Spleen (tissue), 11 donors: ENCODE results near the gene PTCH1. TPM values are rescaled to one million over a fixed set of nuclear protein-coding genes. Genes with fewer than 3 reads are reported as not detected.

Source experiments
- DNase-seq: peaks from one replicate; pipeline ENCODE4 v3.0.0-alpha.2; 2020
- H3K27ac ChIP-seq, 8 donors: fragments of 200-600 bp; sonication (generic) in 7 of 8; 1 replicate in 4 of 8; 2 replicates in 4 of 8; pipeline versions ENCODE4 v1.5.0 to v1.8.0; 2016 to 2021; ENCODE audit warnings: inconsistent platforms in 4 of 8, mild to moderate bottlenecking in 4 of 8, moderate library complexity in 1 of 8
- H3K27me3 ChIP-seq, 7 donors: fragments of 200-600 bp; sonication (generic) in 6 of 7; replicated peaks in 1 of 7; 1 replicate in 4 of 7; 2 replicates in 3 of 7; pipeline versions ENCODE4 v1.5.0 to v1.8.0; 2016 to 2021; ENCODE audit warnings: inconsistent platforms in 3 of 7, mild to moderate bottlenecking in 1 of 7
- H3K36me3 ChIP-seq, 6 donors: fragments of 200-600 bp; sonication (generic) in 5 of 6; 1 replicate in 4 of 6; 2 replicates in 2 of 6; pipeline versions ENCODE4 v1.5.0 to v1.8.0; 2016 to 2021; ENCODE audit warnings: inconsistent platforms in 2 of 6
- H3K4me1 ChIP-seq, 6 donors: fragments of 200-600 bp; sonication (generic) in 5 of 6; 1 replicate in 3 of 6; 2 replicates in 3 of 6; pipeline versions ENCODE4 v1.5.0 to v1.8.0; 2016 to 2021; ENCODE audit warnings: inconsistent platforms in 3 of 6
- H3K4me3 ChIP-seq, 8 donors: fragments of 200-600 bp; sonication (generic) in 7 of 8; 1 replicate in 4 of 8; 2 replicates in 4 of 8; pipeline versions ENCODE4 v1.5.0 to v1.8.0; 2016 to 2021; ENCODE audit warnings: inconsistent platforms in 4 of 8, mild to moderate bottlenecking in 4 of 8, moderate library complexity in 2 of 8
- H3K9me3 ChIP-seq, 8 donors: fragments of 200-600 bp; sonication (generic) in 7 of 8; 1 replicate in 4 of 8; 2 replicates in 4 of 8; pipeline versions ENCODE4 v1.5.0 to v1.8.0; 2016 to 2021; ENCODE audit warnings: inconsistent platforms in 4 of 8
- CTCF ChIP-seq, 11 experiments: fragments of 200-600 bp in 7 of 11; fragments of 450-650 bp in 4 of 11; sonication (generic) in 4 of 11; IDR thresholded peaks in 8 of 11; conservative IDR thresholded peaks in 3 of 11; 1 replicate in 7 of 11; 2 replicates in 4 of 11; pipeline versions ENCODE4 v1.4.0 to v1.8.0; 2016 to 2021; ENCODE audit warnings: antibody characterized with exemption in 11 of 11, inconsistent platforms in 4 of 11, mild to moderate bottlenecking in 1 of 11
- POLR2A ChIP-seq, 3 donors: fragments of 450-650 bp; IDR thresholded peaks; one replicate each; pipeline ENCODE4 v1.5.1; 2017; ENCODE audit warnings: antibody characterized with exemption in 3 of 3, mild to moderate bottlenecking in 1 of 3
- POLR2AphosphoS5 ChIP-seq, 3 donors: sonication (generic); formaldehyde crosslinking; IDR thresholded peaks; one replicate each; pipeline ENCODE4 v1.5.1; 2017; ENCODE audit warnings: antibody characterized with exemption in 3 of 3
- WGBS, 5 donors: extraction: QIAGEN DNeasy Blood & Tissue Kit in 3 of 5; methylation state at CpG; one replicate each; pipeline versions ENCODE4 v1.1.5 to v1.1.7; 2013 to 2018; 5-methylcytosine and 5-hydroxymethylcytosine counted together
- intact Hi-C: fragments of 100-400 bp; cut with DNase I; formaldehyde crosslinking; loops from one replicate; pipeline ENCODE4 v1.15.0; 2023; ENCODE audit warnings: low total_unique reads
- polyA plus RNA-seq, 3 donors: library from polyadenylated mRNA; stranded (reverse); fragments of 200-250 nt; gene quantifications; one replicate each; pipeline ENCODE4 v1.2.1, GENCODE V29; 2013
- total RNA-seq, 7 donors: library from RNA; depleted of rRNA in 3 of 7; stranded (reverse); fragments of >200 nt in 3 of 7; fragmentation: NEBNext Ultra II Directional in 4 of 7; extraction: Animal tissue kit (Norgen Biotek cat#: 25700) in 4 of 7; gene quantifications; one replicate each; pipeline versions ENCODE4 v1.1.0 to v1.2.1, GENCODE V29; 2016 to 2021
- donor health status: healthy with polysubstance abuse.
- donor health status: DM: no; HTN: no; CAD: no; lungs with moderate emphysema.
- donor health status: DM: no; HTN: no; CAD: no.
- donor health status: Bipolar disorder and iron deficiency.
- donor health status: healthy.
- donor health status: DM: no; HTN: no; CAD: no.
- donor health status: DM: yes; HTN: yes; CAD: no.

PTCH1 gene
- total and polyA plus RNA-seq, 10 donors = 0.70 to 32.1 (median 11.3) TPM

DNA sequence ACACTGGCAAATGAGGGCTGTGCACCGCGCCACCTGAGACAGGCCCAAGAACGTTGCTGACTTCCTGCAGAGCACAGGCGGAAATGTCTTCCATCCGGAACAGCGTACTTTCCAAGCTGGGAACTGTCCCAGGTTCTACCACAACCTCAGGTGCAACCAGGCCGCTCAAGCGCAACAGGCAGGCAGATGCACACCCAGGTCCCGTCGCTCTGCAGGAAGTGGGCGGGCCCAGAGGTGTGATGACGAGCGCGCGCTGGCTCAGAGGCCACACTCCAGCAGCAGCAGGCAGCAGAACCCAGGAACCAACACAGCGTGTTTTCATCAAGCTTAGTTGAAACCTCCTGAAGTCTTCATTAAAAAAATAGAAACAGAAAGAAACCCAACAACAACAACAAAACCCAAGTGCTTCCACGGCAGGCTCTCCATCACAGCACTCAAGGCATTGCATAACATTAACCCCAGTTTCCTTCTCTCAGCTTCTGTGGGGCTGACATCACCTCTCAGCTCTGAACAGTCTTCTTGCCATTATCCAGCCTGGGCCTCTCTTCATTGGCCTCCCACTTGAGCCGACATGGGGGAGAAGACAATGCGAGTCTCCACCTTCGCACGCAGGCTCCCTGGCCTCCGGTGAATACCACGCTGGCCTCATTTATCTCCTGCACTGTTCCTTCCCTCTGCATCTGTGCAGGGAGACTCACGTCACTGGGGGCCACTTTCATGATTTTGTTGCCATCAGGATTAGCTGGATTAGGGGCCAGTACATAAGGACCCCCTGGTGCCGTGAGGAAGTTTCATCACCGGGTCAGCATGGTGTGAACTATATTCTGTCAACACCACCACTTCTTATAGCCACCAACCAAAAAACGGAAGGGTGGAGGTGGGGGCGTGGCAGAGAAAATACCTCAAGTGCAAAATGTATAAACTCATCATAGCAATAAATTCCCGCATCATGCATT, 22.1 kb downstream of the PTCH1 start:
- Histone ChIP-seq H3K4me1 (peaks cover 0 to 67% (median 20%) of the 10 kb centered on the region in 6 donors), H3K27ac (peak overlapping the region in 6 of 8 donors; percentile 47 to 85 (median 74)), H3K27me3 (peaks cover 0 to 28% (median 0%) of the 10 kb centered on the region in 7 donors), H3K9me3 (no peaks in the 10 kb centered on the region), H3K36me3 (peaks cover 0 to 4% (median 0%) of the 10 kb centered on the region in 6 donors), H3K4me3 (peak overlapping the region in 4 of 8 donors; percentile 3 to 54 (median 14))
- TF ChIP-seq POLR2A (IDR thresholded peaks at IDR 0.05) (no peak), CTCF (IDR thresholded peaks at IDR 0.05 in 8 of 11, conservative IDR thresholded peaks at IDR 0.05 in 3 of 11) (no peak), POLR2AphosphoS5 (IDR thresholded peaks at IDR 0.05) (peak; percentile 72 to 82 (median 80))
- peak; percentile 94 for DNase-seq
- 56 to 65% (median 63%) methylated on average over 21 to 29 of the region's 29 CpGs for WGBS, 5 donors
- intact Hi-C loops = no loop called here

DNA sequence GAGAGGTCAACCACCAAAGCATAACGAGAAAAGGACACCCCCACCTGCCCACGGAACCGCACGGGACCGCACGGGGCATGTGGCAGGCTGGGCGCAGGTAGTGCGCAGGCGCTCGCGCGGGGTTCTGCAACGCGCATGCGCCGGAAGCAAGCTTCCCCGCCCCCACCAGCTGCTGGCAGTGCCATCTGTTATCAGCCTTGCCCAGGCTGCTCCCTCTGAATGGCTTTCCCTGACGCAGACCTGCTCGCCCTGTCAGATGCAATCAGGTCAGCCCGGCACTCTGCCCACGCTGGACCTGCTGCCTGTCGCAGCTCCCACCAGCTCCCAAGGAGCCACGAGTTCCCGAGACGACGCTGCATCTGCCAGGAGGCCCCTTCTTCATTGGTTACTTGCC, 22.8 kb downstream of the PTCH1 start:
- Histone ChIP-seq H3K27ac (peak overlapping the region in 5 of 8 donors; percentile 62 to 85 (median 74)), H3K36me3 (peaks cover 0 to 4% (median 0%) of the 10 kb centered on the region in 6 donors), H3K4me3 (peak overlapping the region in 3 of 8 donors; percentile 11 to 54 (median 18)), H3K27me3 (peaks cover 0 to 23% (median 0%) of the 10 kb centered on the region in 7 donors), H3K4me1 (peaks cover 0 to 65% (median 20%) of the 10 kb centered on the region in 6 donors), H3K9me3 (no peaks in the 10 kb centered on the region)
- no peak for TF ChIP-seq POLR2A (IDR thresholded peaks at IDR 0.05)
- no peak for TF ChIP-seq CTCF (IDR thresholded peaks at IDR 0.05 in 8 of 11, conservative IDR thresholded peaks at IDR 0.05 in 3 of 11)
- no peak for TF ChIP-seq POLR2AphosphoS5 (IDR thresholded peaks at IDR 0.05)
- DNase-seq = peak; percentile 84
- intact Hi-C loops = no loop called here
- 89 to 94% (median 91%) methylated on average over 18 to 26 of the region's 26 CpGs for WGBS, 5 donors

DNA sequence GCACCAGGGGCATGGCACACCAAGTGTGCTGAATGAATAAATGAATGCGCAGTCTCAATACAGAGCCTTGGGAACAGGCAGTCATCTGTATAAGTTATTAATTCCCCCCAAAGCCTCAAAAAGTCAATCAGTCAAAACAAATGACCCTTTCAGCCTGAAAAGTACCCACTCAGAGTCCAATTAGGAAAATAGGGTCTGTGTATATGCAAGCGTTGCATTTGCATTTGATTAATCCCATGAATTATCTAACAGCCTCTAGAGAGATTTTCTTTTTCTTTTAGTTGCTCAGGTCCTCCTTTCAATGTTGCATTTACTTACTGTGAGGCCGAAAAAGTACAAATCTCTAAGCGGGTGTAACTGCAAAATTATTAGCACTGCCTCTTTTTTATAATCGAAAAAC, 23.4 kb downstream of the PTCH1 start:
- H3K9me3 ChIP-seq = no peaks in the 10 kb centered on the region
- DNase-seq = no peak
- no peak overlapping the region for H3K27ac ChIP-seq
- peaks cover 0 to 4% (median 0%) of the 10 kb centered on the region in 6 donors for H3K36me3 ChIP-seq
- H3K4me3 ChIP-seq = no peak overlapping the region
- WGBS, 5 donors = 92 to 96% (median 94%) methylated on average over 5 of the region's 5 CpGs
- H3K27me3 ChIP-seq = peaks cover 0 to 18% (median 0%) of the 10 kb centered on the region in 7 donors
- intact Hi-C loops = no loop called here
- TF ChIP-seq POLR2AphosphoS5 (IDR thresholded peaks at IDR 0.05) = no peak
- TF ChIP-seq POLR2A (IDR thresholded peaks at IDR 0.05) = no peak
- TF ChIP-seq CTCF (IDR thresholded peaks at IDR 0.05 in 8 of 11, conservative IDR thresholded peaks at IDR 0.05 in 3 of 11) = no peak
- H3K4me1 ChIP-seq = peaks cover 0 to 62% (median 20%) of the 10 kb centered on the region in 6 donors
